Smooth muscle cell (in vitro differentiated cells): ENCODE measurements around the gene SH3TC1. TPM values are rescaled to one million over a fixed set of nuclear protein-coding genes. Genes with fewer than 3 reads are reported as not detected.

ENCODE experiments used
- DNase-seq: peaks from one replicate; lab custom pipeline; 2025; ENCODE audit not compliant: unreplicated experiment; lab: John Stamatoyannopoulos, UW
- H2AFZ ChIP-seq: fragments of 200-600 bp; sonication (generic); 2 replicates; pipeline ENCODE4 v1.6.0; 2016; ENCODE audit warnings: antibody characterized with exemption, low read depth, mild to moderate bottlenecking
- H3F3A ChIP-seq: fragments of 200-600 bp; sonication (generic); 2 replicates; pipeline ENCODE4 v1.6.0; 2017; ENCODE audit warnings: antibody characterized with exemption, low read depth
- H3K27ac ChIP-seq: fragments of 200-600 bp; sonication (generic); 2 replicates; pipeline ENCODE4 v1.5.1; 2016; ENCODE audit warnings: low read depth, mild to moderate bottlenecking
- H3K27me3 ChIP-seq: fragments of 200-600 bp; sonication (generic); 2 replicates; pipeline ENCODE4 v1.6.1; 2016; ENCODE audit warnings: low read depth, mild to moderate bottlenecking
- H3K36me3 ChIP-seq: fragments of 200-600 bp; sonication (generic); 2 replicates; pipeline ENCODE4 v1.5.1; 2016; ENCODE audit warnings: low read depth
- H3K4me1 ChIP-seq: fragments of 200-600 bp; sonication (generic); 2 replicates; pipeline ENCODE4 v1.5.1; 2016; ENCODE audit warnings: low read depth
- H3K4me2 ChIP-seq: fragments of 200-600 bp; sonication (generic); 2 replicates; pipeline ENCODE4 v1.6.0; 2016; ENCODE audit warnings: mild to moderate bottlenecking
- H3K4me3 ChIP-seq: fragments of 200-600 bp; sonication (generic); 2 replicates; pipeline ENCODE4 v1.5.1; 2016; ENCODE audit warnings: mild to moderate bottlenecking
- H3K79me2 ChIP-seq: fragments of 200-600 bp; sonication (generic); 2 replicates; pipeline ENCODE4 v1.6.0; 2016; ENCODE audit warnings: low read depth, mild to moderate bottlenecking
- H3K9ac ChIP-seq: fragments of 200-600 bp; sonication (generic); 2 replicates; pipeline ENCODE4 v1.6.0; 2016; ENCODE audit warnings: low read depth
- H3K9me3 ChIP-seq: fragments of 200-600 bp; sonication (generic); replicated peaks from 2 replicates; pipeline ENCODE4 v1.5.1; 2016; ENCODE audit warnings: low read depth
- H4K20me1 ChIP-seq: fragments of 200-600 bp; sonication (generic); 2 replicates; pipeline ENCODE4 v1.6.0; 2016; ENCODE audit warnings: low read depth
- WGBS: methylation state at CpG from one replicate; pipeline ENCODE4 v1.1.7; 2016; ENCODE audit warnings: low lambda C conversion rate; 5-methylcytosine and 5-hydroxymethylcytosine counted together
- polyA plus RNA-seq: library from polyadenylated mRNA; unstranded; fragments of >200 nt; fragmentation: Nextera tagmentation; extraction: Ambion mirVana; gene quantifications from 2 replicates; pipeline ENCODE4 v1.2.1, GENCODE V29; 2016
- total RNA-seq: library from RNA; depleted of rRNA; stranded (reverse); fragments of >200 nt; gene quantifications from 2 replicates; pipeline ENCODE4 v1.2.3, GENCODE V29; 2014
- TF ChIP-seq, protein P1 (sequence below): fragments of 200-600 bp; sonication (generic); IDR thresholded peaks from 2 replicates; pipeline ENCODE4 v1.5.1; 2017; ENCODE audit warnings: borderline replicate concordance, mild to moderate bottlenecking, antibody characterized with exemption; ENCODE audit not compliant: insufficient read depth, poor library complexity, severe bottlenecking

Gene SH3TC1
- total and polyA plus RNA-seq, 2 experiments from 2014 or later, result 7.8 to 17.7 TPM

DNA sequence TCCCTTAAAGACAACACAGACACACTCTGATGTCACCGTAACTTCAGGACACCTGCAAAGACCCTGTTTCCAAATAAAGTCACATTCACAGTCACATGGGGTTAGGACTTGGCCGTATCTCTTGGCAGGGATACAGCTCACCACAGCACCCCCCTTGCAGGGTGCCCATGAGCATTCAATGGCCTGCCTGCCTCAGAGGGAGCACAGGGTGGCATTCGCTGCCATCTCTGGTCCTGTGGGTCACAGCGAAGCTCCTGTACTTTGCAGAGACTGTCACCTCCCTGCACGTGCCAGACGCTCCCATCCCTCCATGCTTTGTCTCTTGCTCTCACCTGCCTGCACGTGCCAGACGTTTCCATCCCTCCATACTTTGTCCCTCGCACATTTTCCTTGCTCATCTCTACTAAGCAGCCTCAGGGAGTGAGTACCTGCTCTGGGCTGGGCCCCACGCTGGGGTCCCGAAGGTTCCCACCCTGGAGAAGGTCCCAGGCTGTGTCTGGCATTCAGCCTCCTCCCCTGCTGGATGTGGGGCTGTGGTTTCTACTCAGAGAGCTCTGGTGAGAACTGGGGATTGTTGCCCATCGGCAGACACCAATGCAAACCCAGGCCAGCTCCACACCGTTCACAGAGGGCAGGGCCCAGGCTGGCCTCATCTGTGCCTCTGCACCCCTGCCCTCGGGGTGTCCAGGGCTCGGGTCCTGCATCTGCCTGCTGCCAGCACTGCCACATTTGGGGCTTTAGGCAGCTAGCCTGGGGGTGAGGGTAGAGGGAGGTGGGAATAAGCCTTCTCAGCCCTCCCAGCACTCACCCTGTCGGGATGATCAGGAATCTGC lies 86.3 kb downstream of the SH3TC1 start:
- H2AFZ ChIP-seq, result no peak overlapping the region
- H3K36me3 ChIP-seq, result no peaks in the 10 kb centered on the region
- TF ChIP-seq, protein P1, sequence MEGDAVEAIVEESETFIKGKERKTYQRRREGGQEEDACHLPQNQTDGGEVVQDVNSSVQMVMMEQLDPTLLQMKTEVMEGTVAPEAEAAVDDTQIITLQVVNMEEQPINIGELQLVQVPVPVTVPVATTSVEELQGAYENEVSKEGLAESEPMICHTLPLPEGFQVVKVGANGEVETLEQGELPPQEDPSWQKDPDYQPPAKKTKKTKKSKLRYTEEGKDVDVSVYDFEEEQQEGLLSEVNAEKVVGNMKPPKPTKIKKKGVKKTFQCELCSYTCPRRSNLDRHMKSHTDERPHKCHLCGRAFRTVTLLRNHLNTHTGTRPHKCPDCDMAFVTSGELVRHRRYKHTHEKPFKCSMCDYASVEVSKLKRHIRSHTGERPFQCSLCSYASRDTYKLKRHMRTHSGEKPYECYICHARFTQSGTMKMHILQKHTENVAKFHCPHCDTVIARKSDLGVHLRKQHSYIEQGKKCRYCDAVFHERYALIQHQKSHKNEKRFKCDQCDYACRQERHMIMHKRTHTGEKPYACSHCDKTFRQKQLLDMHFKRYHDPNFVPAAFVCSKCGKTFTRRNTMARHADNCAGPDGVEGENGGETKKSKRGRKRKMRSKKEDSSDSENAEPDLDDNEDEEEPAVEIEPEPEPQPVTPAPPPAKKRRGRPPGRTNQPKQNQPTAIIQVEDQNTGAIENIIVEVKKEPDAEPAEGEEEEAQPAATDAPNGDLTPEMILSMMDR, result no peak
- H3K9me3 ChIP-seq, result no peaks in the 10 kb centered on the region
- no peaks in the 10 kb centered on the region for H3K27me3 ChIP-seq
- WGBS, result 88% methylated on average over 16 of the region's 16 CpGs
- peaks cover 4% of the 10 kb centered on the region for H4K20me1 ChIP-seq
- H3K4me1 ChIP-seq, result no peaks in the 10 kb centered on the region
- no peaks in the 10 kb centered on the region for H3F3A ChIP-seq
- no peak for DNase-seq
- no peak overlapping the region for H3K27ac ChIP-seq
- no peak overlapping the region for H3K4me2 ChIP-seq
- no peaks in the 10 kb centered on the region for H3K79me2 ChIP-seq
- no peak overlapping the region for H3K9ac ChIP-seq
- no peak overlapping the region for H3K4me3 ChIP-seq

DNA sequence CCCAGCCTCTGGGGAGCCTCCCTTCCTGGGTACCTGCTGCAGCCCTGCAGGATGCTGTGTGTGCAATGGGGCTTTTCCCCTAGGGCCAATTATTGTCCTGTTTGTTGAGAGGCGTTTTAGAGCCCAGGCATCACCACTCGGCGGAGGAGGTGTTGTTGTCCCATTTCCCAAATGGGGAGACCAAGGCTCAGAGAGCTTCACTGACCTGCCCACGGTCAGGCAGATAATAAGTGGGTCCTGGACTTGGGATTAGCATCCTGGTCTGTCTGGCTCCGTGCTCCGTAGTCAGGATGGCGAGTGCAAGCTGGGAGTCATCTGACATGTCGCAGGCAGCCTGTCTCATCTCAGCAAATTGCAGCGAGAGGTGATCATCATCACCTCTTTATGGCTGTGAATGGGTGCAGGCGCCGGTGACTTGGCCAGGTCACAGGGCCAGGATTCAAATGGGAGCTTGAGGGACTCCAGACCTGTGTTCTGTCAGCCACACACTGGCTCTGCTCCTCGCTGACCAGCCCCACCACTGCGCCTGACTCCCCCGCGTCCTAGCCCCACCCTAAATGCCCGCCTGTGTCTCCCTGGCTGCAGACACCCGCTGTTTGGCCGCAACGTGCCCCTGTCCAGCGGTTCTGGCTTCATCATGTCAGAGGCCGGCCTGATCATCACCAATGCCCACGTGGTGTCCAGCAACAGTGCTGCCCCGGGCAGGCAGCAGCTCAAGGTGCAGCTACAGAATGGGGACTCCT lies 87.1 kb downstream of the SH3TC1 start:
- no peaks in the 10 kb centered on the region for H3F3A ChIP-seq
- DNase-seq, result no peak
- H3K9me3 ChIP-seq, result no peaks in the 10 kb centered on the region
- H3K9ac ChIP-seq, result no peak overlapping the region
- WGBS, result 81% methylated on average over 23 of the region's 23 CpGs
- no peaks in the 10 kb centered on the region for H3K27me3 ChIP-seq
- no peak overlapping the region for H3K27ac ChIP-seq
- peaks cover 4% of the 10 kb centered on the region for H4K20me1 ChIP-seq
- no peaks in the 10 kb centered on the region for H3K36me3 ChIP-seq
- TF ChIP-seq, protein P1, result no peak
- no peak overlapping the region for H3K4me3 ChIP-seq
- H2AFZ ChIP-seq, result no peak overlapping the region
- H3K79me2 ChIP-seq, result no peaks in the 10 kb centered on the region
- H3K4me1 ChIP-seq, result no peaks in the 10 kb centered on the region
- no peak overlapping the region for H3K4me2 ChIP-seq

DNA sequence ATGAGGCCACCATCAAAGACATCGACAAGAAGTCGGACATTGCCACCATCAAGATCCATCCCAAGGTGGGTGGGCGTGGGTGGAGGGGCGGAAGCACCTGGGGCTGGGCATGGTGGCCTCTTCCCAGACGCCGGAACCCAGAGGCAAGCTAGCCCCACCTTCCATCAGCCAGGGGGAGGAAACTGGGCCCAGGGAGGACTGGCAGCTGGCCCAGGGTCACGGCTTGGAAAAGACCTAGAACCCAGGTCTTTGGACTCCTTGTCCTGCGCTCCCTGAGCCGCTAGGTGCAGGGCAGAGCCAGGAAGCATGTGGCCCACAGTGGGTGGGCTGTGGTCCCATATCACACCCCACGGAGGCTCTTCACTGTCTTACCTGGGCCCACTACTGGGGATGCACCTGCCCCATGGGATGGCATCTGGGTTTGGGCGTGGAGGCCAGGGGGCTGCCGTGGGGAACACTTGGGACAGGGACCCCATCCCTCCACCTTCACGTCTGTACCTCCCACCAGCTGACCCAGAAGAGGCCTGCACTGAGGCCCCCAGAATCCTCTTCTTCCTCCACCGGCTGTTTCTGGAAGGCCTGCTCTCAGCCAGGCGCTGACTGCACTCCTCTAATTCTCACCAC lies 87.7 kb downstream of the SH3TC1 start:
- H3K36me3 ChIP-seq, result no peaks in the 10 kb centered on the region
- H3F3A ChIP-seq, result no peaks in the 10 kb centered on the region
- H2AFZ ChIP-seq, result no peak overlapping the region
- WGBS, result 97% methylated on average over 12 of the region's 15 CpGs
- no peaks in the 10 kb centered on the region for H3K27me3 ChIP-seq
- H3K79me2 ChIP-seq, result no peaks in the 10 kb centered on the region
- H3K9ac ChIP-seq, result no peak overlapping the region
- H3K4me1 ChIP-seq, result no peaks in the 10 kb centered on the region
- DNase-seq, result no peak
- peaks cover 4% of the 10 kb centered on the region for H4K20me1 ChIP-seq
- H3K4me3 ChIP-seq, result no peak overlapping the region
- H3K27ac ChIP-seq, result no peak overlapping the region
- H3K4me2 ChIP-seq, result no peak overlapping the region
- TF ChIP-seq, protein P1, result no peak
- H3K9me3 ChIP-seq, result no peaks in the 10 kb centered on the region
